ENCODE results near the gene SLC22A31.

GRCh38 chr16:89198417-89199240 is 1.7 kb downstream of the SLC22A31 start:
- TF ChIP-seq CTCF (IDR thresholded peaks at IDR 0.05) (no peak), POLR2A (IDR thresholded peaks at IDR 0.05) (no peak)
